ENCODE measurements around the gene RNF31.
A peak's percentile ranks its signal among the peaks of the same experiment; 100 is the strongest.

Gene RNF31

DNA sequence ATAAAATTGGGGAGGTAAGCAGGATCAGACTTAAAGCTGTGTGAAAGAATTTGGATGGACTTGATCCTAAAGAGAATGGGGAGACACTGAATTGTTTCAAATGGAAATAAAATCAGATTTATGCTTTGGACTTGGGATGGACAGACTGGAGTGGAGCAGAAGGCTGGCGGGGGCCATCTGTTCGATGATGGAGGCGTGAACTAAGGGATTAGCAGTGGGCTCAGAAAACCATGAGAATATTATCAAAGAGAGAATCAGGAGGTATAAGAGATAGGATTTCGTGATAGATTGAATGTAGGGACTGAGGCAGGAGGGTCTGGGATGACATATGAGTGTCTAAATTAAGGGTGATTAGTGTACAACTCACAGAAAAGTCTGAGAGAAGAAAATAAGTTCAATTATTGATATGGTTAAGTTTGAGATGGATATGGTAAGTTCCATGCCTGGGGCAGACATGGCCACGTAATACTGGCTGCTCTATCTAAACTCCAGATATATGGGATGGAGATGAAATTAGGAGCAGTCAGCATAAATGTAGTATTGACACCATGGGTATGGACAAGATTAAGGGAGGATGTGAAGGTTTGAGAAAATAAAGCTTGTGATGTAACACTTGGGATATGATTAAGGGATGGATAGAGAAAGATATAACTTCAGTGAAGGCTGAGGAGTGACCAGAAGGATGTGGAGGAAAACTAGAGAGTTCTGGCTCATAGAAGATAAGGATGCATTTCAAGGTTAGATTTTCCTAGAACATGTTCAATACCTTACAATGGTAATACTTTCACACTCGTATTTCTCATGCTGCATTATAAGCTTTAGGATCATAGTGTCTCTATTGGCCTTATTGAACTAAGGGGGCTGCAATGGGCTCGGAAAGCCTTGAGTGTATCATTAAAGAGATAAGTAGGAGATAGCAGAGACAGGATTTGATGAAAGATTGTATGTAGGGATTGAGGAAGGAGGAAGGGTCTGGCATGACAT lies 57.2 kb downstream of the RNF31 start:
- peak overlapping the region; percentile 40 for H3K27ac ChIP-seq
- H3K9me3 ChIP-seq (ENCODE audit: severe bottlenecking): peaks cover 12% of the 10 kb centered on the region
- no peak for DNase-seq
- TF ChIP-seq, protein P1, sequence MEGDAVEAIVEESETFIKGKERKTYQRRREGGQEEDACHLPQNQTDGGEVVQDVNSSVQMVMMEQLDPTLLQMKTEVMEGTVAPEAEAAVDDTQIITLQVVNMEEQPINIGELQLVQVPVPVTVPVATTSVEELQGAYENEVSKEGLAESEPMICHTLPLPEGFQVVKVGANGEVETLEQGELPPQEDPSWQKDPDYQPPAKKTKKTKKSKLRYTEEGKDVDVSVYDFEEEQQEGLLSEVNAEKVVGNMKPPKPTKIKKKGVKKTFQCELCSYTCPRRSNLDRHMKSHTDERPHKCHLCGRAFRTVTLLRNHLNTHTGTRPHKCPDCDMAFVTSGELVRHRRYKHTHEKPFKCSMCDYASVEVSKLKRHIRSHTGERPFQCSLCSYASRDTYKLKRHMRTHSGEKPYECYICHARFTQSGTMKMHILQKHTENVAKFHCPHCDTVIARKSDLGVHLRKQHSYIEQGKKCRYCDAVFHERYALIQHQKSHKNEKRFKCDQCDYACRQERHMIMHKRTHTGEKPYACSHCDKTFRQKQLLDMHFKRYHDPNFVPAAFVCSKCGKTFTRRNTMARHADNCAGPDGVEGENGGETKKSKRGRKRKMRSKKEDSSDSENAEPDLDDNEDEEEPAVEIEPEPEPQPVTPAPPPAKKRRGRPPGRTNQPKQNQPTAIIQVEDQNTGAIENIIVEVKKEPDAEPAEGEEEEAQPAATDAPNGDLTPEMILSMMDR (IDR thresholded peaks at IDR 0.05; ENCODE audit: low read depth, low read length): no peak
- H3K4me3 ChIP-seq (ENCODE audit: low read depth, low read length): no peak overlapping the region
- no peaks in the 10 kb centered on the region for H3K27me3 ChIP-seq (ENCODE audit: insufficient read depth, low read depth, severe bottlenecking)
- peaks cover 52% of the 10 kb centered on the region for H3K36me3 ChIP-seq

DNA sequence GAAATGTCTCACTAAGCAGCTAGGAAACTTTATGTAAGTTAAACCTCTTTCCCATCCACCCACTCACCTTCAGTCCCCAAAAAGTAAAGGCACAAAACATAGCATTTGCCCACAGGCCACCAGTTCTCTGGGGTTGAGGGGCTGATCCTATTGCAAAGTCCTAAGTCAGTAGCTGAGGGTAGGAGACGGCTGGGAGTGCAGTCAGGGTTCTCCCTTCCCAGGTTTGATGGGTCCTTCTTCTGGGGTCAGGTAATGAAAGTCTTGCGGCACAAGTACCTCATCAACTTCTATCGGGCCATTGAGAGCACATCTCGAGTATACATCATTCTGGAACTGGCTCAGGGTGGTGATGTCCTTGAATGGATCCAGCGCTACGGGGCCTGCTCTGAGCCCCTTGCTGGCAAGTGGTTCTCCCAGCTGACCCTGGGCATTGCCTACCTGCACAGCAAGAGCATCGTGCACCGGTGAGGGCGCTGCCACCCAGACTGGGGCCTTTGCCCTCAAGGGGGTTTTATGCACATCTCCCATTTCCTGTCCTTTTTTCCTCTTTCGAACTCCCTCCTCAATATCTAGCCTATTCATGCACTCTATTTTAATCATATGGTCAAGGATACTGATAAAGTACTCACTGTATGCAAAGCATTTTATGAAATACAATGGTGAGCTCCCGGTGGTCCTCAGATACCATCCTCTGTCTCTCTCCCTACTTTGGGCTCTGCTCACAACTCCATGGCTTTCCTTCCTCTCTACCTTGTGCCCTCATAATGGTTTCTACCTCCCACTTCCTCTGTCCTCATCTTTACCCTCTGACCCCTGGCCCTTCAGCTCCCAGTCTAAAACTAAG lies 59.2 kb downstream of the RNF31 start:
- H3K36me3 ChIP-seq: peaks cover 61% of the 10 kb centered on the region

DNA sequence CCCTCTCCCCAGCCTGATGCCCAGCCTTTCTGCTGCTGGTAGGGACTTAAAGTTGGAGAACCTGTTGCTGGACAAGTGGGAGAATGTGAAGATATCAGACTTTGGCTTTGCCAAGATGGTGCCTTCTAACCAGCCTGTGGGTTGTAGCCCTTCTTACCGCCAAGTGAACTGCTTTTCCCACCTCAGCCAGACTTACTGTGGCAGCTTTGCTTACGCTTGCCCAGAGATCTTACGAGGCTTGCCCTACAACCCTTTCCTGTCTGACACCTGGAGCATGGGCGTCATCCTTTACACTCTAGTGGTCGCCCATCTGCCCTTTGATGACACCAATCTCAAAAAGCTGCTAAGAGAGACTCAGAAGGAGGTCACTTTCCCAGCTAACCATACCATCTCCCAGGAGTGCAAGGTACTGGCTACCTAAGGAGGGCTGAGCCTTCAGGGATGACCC lies 59.8 kb downstream of the RNF31 start:
- no peaks in the 10 kb centered on the region for H3K27me3 ChIP-seq (ENCODE audit: insufficient read depth, low read depth, severe bottlenecking)
- H3K9me3 ChIP-seq (ENCODE audit: severe bottlenecking): peaks cover 4% of the 10 kb centered on the region
- H3K4me3 ChIP-seq (ENCODE audit: low read depth, low read length): no peak overlapping the region
- no peak overlapping the region for H3K27ac ChIP-seq
- TF ChIP-seq, protein P1 (IDR thresholded peaks at IDR 0.05; ENCODE audit: low read depth, low read length): no peak
- peaks cover 57% of the 10 kb centered on the region for H3K36me3 ChIP-seq
- DNase-seq: no peak

More for the DNA sequence above, 59.2 kb downstream of the RNF31 start:
- no peak for DNase-seq
- Histone ChIP-seq H3K4me3 (ENCODE audit: low read depth, low read length) (no peak overlapping the region), H3K27me3 (ENCODE audit: insufficient read depth, low read depth, severe bottlenecking) (no peaks in the 10 kb centered on the region), H3K9me3 (ENCODE audit: severe bottlenecking) (peaks cover 8% of the 10 kb centered on the region), H3K27ac (no peak overlapping the region)
- TF ChIP-seq, protein P1 (IDR thresholded peaks at IDR 0.05; ENCODE audit: low read depth, low read length): no peak

DNA sequence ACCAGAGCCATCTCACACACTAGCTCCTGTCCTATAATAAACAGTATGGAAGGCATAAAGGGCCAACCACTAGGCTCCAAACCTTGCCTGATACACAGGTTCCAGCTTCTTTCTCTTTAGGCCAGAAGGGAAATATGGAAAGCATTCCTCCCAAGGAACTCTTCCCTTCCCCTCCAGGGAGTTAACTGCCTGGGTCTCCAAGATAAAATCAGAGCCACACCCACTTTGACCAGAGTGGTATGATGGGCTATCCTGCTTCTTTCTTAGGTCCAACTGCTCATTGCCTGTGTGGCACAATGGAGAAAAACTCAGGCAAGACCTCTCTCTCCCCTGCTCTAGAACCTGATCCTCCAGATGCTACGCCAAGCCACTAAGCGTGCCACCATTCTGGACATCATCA lies 60.3 kb downstream of the RNF31 start:
- no peak overlapping the region for H3K27ac ChIP-seq
- no peak overlapping the region for H3K4me3 ChIP-seq (ENCODE audit: low read depth, low read length)
- peaks cover 57% of the 10 kb centered on the region for H3K36me3 ChIP-seq
- TF ChIP-seq, protein P1 (IDR thresholded peaks at IDR 0.05; ENCODE audit: low read depth, low read length): no peak
- H3K27me3 ChIP-seq (ENCODE audit: insufficient read depth, low read depth, severe bottlenecking): no peaks in the 10 kb centered on the region
- no peak for DNase-seq
- peaks cover 2% of the 10 kb centered on the region for H3K9me3 ChIP-seq (ENCODE audit: severe bottlenecking)
